Measurements from ENCODE around the gene LRRC41.
"Not testable (repeated sequence)": the region's sequence is repeated elsewhere in the genome, so short reads cannot be mapped to it uniquely, and the experiment has no call there.

LRRC41 gene, protein sequence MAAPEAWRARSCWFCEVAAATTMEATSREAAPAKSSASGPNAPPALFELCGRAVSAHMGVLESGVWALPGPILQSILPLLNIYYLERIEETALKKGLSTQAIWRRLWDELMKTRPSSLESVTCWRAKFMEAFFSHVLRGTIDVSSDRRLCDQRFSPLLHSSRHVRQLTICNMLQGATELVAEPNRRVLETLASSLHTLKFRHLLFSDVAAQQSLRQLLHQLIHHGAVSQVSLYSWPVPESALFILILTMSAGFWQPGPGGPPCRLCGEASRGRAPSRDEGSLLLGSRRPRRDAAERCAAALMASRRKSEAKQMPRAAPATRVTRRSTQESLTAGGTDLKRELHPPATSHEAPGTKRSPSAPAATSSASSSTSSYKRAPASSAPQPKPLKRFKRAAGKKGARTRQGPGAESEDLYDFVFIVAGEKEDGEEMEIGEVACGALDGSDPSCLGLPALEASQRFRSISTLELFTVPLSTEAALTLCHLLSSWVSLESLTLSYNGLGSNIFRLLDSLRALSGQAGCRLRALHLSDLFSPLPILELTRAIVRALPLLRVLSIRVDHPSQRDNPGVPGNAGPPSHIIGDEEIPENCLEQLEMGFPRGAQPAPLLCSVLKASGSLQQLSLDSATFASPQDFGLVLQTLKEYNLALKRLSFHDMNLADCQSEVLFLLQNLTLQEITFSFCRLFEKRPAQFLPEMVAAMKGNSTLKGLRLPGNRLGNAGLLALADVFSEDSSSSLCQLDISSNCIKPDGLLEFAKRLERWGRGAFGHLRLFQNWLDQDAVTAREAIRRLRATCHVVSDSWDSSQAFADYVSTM

DNA sequence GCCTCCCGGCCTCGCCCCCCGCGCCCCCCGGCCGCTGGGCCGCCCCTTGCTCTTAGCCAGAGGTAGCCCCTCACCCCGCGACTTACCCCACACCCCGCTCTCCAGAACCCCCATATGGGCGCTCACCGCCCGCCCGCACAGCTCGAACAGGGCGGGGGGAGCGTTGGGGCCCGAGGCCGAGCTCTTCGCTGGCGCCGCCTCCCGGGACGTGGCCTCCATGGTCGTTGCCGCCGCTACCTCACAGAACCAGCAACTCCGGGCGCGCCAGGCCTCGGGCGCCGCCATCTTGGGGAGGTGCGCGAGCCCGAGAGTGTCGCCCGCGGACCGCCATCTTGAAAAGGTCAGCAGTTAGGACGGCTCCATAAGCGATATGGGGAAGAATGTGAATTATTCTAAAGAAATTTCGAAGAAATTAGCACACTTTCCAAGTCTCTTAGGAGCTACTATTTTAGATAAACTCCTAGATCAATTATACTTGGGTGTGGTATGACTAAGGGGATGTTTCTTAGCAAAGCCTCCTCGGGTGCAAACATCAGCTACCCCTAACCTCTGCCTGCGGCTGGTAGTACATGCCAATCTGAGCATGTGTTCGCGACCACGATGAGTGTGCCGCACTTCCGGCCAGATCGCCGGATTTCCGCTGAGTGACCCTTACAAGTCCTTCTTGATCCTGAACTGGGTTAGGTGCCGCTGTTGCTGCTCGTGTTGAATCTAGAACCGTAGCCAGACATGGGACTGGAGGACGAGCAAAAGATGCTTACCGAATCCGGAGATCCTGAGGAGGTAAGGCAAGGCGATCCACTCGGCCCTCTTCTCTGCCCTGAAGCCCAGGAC lies at the start of gene LRRC41, which contains the start of gene UQCRH:
Gene LRRC41, minus strand, starts transcription at position 579 of the 834 bp plus-strand sequence. Its CDS starts 294 bp downstream, at position 285.
Gene UQCRH, plus strand, starts transcription at position 661 of the 834 bp plus-strand sequence. Its CDS starts 69 bp downstream, at position 730.
- peak; percentile 84 to 91 (median 88) for DNase-seq (ENCODE audit: low read depth in 3 of 3, low spot score in 1 of 3)

DNA sequence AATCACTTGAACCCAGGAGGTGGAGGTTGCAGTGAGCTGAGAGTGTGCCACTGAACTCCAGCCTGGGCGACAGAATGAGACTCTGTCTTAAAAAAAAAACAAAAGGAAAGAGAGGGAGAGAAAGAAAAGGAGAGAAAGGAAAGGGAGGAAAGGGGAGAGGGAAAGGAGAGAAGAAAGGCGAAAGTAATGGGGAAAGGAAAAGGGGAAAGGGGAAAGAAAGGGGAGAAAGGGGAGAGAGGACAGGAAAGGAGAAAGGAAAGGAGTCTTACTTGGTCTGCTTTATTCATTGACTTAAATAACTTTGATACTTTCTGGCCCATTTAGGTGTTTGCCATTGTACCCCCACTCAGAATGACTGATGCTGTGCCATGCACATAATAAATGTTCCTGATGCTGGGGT lies 48.9 kb upstream of the LRRC41 start:
- no peak for DNase-seq (ENCODE audit: low read depth in 3 of 3, low spot score in 1 of 3)

DNA sequence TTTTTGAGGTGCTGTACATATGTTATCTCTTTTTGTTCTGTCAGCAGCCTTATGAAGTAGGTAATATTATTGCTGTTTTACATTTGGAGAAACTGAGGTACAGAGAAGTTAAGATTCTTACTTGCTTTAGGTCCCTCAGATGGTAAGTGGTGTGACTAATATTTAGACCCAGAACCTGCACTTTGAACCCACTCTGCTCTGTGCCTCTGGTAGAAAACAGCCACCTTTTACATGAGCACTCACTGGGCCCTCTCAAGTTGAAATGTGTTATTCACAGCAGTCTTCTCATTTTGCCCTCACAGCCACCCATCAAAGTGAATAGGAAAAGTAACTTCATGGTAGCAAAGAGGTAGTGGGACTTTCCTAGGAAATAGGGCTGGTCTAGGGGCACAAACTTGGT lies 41.9 kb upstream of the LRRC41 start:
- DNase-seq (ENCODE audit: low read depth in 3 of 3, low spot score in 1 of 3): no peak

DNA sequence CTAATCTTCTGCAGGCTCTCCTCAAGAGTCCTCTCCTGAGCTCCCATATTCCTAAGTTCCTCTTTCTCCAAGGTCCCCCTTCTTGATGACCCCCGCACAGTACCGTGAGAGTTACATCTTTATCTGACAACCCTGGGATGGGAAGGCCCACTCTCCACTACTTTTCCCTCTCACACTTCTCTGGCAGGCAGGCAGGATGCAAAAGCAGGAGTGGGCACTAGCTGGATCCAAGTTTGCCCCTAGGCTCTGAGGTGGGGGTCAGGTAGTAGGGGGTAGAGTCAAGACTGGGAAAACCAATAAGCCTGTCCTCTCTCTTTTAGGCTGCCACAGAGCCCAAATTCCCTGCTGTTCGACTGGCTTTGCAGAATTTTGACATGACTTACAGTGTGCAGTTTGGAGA lies 41.1 kb upstream of the LRRC41 start:
- DNase-seq (ENCODE audit: low read depth in 3 of 3, low spot score in 1 of 3): no peak

DNA sequence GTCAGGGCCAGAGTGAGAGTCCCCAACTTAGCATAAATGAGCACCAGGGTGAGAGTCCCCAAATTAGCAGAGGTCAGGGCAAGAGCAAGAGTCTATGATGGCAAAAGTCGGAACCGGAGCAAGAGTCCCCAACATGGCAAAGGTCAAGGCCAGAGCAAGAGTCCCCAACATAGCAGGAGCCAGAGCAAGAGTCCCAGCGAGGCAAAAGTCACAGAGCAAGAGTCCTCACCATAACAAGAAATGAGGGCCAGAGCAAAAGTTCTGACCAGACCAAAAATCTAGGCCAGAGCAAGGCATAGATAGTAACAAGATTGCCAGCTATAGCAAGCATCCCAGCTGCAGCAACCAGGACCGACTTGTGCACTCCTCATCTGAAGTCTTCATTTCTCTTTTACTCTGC lies 40.3 kb upstream of the LRRC41 start:
- no peak for DNase-seq (ENCODE audit: low read depth in 3 of 3, low spot score in 1 of 3)

DNA sequence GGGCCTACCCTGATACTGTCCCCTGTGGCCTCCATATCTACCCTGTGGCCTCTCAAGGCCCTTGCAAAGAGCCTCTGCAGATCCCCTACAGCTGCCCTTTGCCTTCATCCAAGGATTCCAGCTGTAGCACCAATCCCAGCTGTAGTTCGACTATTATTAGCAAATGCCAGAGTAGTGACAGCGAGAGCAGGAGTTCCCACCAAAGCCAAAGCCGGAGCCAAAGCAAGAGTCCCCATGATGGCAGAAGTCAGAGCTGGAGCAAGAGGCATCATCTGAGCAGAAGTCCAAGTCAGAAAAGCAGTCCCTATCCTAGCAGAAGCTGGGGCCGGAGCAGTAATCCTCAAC lies 39.9 kb upstream of the LRRC41 start:
- no peak for DNase-seq (ENCODE audit: low read depth in 3 of 3, low spot score in 1 of 3)

DNA sequence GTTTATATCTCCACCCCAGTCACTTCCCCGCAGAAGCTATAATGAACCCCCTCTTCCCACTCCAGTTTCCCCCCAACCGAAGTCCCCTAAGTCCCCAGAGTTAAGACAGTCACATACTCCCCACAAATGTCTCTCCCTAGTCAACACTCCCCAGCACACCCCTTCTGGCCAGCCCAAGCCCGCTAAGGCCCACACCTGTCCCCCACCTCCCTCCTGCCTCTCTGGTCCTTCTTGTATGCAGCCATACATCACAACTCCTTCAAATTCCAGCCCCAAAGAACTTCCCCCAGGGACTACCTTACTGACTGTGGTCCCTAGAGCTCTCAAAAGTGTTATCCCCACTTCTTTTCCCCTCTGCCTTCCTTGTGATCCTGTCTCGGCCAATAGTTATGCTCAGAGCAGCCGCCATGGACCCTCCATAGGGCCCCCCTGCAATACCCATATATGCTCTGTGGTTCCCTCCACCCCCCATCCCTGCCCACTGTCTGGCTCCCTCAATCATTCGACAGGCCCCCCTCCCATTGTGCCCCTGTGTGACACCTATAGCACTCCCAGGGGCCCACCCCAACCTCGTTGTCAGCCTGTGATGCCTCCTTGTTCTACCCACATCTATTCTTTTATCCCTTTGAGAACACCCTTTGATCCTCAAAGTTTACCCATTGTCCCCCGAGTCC lies 39.4 kb upstream of the LRRC41 start:
- no peak for DNase-seq (ENCODE audit: low read depth in 3 of 3, low spot score in 1 of 3)

DNA sequence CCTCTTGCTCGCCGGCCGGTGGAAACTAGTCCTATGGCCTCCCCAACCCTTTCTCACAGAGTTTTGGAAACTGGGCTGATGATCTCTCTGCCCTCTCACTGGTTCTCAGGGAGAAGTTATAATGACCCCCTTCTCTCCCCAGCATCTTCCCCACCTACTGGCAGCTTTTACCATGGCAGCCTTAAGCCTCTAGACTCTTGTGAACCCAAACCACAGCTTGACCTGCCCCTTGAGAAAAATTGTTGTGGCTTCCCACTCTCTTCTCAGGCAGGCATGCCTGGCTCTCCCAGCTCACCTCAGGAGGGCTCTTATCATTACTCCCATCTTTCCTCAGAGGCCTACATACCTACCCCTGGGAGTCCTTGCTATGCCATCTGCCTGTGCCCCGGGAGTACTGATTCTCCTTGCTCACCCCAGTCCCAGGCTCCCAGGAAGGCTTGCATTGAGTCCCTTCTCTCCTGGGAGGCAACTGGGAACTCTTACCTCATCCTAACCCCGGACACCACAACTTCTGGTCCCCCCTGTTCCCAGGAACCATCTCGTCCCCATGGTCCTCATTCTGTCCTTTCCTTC lies 38.8 kb upstream of the LRRC41 start:
- DNase-seq (ENCODE audit: low read depth in 3 of 3, low spot score in 1 of 3): no peak

DNA sequence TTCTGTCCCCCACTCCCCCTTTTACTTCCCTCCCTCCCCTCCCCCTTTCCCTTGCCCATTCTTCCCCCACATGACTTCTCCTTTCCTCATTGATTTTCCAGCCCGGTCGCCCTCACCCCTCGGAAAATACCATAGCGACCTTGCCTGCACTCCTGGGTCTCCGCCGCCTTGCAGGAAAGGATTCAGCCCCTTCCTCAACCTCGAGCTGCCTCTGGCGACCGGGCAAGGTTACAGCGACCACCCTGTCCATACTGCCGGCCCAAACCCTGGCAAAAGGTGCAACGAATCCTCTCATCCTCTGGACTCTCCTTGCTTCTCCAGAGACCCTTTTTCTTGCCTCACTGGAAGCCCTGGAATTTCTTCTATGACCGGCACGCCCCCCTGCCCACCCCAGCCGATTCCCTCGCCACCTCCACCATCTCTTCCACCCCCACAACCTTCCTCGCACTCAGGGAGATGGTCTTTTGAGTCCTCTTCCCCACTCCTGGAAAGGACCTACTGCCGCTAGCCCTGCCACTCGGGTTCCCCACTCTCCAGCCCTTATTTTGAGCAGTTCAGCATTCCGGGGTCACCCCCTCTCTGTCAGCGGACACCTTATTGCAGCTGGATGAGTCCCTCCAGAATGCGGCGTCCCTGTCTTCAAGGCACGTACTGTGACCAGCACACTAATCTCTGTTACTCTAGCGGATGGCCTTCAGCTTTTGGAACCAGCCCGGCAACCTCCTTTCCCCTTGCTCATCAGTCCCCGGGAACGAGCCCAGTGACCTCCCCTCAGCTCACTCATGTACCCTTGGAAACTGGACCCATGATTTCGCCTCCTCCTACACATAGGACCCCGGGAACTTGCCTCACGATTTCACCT lies 38.0 kb upstream of the LRRC41 start:
- DNase-seq (ENCODE audit: low read depth in 3 of 3, low spot score in 1 of 3): no peak

DNA sequence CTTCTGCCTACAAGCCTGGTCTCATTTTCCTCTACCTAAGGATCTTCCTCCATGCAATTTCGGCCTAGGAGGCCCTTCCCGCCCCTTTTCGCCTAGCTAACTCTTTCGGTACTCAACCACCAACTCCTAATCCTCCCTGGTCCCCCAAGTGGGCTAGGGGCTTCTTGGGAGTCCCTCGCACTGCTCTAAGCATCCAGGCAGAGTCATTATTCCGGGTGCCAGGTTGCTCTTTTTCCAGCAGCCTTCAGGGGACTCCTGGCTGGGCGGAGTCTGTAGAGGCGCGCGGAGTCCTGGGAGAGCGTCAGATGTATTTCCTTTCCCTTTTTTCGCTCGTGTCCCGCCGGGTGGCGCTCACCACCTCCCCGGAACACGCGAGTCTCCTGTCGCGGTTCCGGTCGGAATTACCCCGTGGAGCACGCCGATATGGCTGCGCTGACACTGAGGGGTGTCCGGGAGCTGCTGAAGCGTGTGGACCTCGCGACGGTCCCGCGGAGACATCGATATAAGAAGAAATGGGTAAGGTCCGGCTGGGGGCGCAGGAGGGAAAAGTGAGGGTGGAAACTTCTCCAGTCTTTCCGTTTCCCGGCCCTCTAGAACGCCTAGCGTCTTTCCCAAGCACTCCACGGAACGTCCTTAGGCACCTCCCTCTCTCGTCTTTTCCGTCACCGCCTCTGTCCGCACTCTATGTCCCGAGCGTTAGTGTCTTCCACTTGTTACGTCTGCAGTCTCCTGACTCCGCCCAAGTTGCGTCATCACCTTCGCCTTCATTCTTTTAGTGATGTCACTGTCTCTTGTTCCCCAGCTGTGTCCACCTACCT lies 37.2 kb upstream of the LRRC41 start, which contains the start of gene NSUN4:
Gene NSUN4, plus strand, starts transcription at position 404 of the 818 bp plus-strand sequence. Its CDS starts 20 bp downstream, at position 424.
- DNase-seq (ENCODE audit: low read depth in 3 of 3, low spot score in 1 of 3): peak; percentile 57 to 74 (median 66)

DNA sequence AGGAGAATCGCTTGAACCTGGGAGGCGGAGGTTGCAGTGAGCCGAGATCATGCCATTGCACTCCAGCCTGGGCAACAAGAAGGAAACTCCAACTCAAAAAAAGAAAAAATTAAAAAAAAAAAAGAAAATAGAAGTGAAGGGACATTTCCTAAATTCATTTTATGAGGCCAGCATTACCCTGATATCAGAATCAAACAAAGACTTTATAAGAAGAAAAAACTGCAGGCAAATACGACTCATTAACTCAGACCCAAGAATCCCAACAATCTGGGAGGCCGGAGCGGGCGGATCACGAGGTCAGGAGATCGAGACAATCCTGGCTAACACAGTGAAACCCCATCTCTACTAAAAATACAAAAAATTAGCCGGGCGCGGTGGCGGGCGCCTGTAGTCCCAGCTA lies 34.0 kb upstream of the LRRC41 start:
- not testable (repeated sequence) for DNase-seq (ENCODE audit: low read depth in 3 of 3, low spot score in 1 of 3)

DNA sequence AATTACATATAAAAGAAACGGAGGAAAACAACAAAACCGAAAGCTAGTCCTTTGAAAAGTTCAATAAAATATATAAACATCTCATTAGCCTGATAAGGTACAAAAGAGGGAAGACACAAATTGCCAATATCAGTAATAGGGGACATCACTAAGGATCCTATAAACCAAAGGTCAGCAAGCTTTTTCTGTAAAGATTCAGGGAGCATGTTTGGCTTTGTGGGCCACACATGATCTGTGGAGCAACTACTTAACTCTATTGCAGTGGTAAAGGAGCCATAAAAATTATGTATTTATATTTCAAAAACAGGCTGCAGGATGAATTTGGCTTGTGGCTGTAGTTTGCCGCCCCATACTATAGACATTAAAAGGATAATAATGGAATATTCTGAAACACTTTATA lies 31.7 kb upstream of the LRRC41 start:
- no peak for DNase-seq (ENCODE audit: low read depth in 3 of 3, low spot score in 1 of 3)

DNA sequence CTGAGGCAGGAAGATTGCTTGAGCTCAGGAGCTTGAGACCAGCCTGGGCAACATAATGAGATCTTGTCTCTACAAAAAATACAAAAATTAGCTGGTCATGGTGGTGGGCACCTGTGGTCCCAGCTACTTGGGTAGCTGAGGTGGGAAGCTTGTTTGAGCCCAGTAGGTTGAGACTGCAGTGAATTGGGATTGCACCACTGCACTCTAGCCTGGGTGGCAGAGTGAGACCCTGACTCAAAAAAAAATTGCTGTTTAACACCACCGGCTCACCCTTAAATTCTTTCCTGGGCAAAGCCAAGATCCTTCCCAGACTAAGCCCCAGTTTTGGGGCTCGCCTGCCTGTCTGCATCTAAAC lies 30.6 kb upstream of the LRRC41 start:
- no peak for DNase-seq (ENCODE audit: low read depth in 3 of 3, low spot score in 1 of 3)

DNA sequence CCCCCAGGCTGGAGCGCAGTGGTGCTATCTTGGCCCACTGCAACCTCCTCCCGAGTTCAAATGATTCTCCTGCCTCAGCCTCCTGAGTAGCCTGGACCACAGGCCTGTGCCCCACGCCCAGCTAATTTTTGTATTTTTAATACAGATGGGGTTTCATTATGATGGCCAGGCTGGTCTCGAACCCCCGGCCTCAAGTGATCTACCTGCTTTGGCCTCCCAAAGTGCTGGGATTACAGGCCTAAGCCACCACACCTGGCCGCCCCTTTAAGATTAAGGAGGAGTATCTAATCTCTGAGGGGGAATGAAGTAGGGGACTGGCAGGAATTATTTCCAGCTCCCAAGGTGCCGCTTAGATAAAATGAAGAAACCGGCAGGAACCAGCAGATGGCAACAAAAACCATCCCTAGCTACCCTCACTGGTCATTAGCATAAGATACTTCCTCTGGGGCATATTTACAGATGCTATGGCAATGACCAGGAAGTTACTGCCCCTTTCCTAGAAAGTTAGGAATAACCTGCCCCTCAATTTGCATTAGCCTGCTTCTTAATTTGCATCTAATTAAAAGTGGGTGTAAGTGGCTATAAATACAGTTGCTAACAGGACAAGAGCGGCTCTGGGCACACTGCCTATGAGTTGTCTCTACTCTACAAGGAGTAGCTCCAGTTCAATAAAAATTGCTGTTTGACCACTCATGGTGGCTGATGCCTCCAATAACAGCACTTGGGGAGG lies 30.0 kb upstream of the LRRC41 start:
- no peak for DNase-seq (ENCODE audit: low read depth in 3 of 3, low spot score in 1 of 3)

DNA sequence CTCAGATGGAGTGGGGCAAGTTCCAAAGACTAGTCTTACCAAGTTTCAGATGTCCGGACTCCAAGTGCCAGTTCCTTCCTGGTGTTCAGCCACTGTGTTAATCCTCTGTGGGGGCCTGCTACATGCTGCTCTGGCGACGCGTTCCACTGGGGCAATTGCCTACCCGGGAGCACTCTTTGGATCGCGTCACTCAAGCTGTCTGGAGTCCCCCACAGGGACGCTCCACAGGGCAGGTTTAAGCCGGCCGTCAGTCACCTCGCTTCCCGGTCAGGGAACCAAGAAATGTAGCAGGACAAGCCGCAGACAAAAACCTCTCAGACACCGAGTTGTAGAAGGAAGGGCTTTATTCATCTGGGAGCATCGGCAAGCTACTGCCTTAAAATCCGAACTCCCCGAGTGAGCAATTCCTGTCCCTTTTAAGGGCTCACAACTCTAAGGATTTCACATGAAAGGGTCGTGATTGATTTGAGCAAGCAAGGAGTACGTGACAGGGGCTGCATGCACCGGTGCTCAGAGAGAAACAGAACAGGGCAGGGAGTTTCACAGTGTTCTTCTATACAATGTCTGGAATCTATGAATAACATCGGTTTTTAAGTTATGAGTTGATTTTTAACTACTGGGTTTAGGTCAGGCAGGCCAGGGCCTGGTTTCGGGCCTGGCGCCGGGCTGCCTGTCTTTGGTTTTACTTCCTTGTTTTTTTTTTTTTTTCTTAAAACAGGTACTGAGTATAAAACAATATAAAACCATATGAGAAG lies 28.5 kb upstream of the LRRC41 start:
- DNase-seq (ENCODE audit: low read depth in 3 of 3, low spot score in 1 of 3): not testable (repeated sequence)

DNA sequence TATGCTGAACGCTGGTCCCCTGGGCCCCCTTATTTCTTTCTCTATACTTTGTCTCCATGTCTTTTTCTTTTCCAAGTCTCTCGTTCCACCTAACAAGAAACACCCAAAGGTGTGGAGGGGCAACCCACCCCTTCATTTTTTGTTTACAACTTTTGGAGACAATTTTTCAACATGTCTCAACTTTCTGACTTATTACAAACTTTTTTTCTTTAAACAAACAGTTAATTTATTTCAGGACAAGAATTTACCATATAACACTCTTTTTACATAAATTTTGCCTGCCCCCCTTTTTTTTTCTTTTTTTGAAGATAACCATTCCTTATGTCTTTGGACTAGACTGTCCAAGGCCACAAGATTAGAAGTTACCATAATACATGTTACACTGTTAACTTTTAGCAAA lies 27.0 kb upstream of the LRRC41 start:
- DNase-seq (ENCODE audit: low read depth in 3 of 3, low spot score in 1 of 3): not testable (repeated sequence)

DNA sequence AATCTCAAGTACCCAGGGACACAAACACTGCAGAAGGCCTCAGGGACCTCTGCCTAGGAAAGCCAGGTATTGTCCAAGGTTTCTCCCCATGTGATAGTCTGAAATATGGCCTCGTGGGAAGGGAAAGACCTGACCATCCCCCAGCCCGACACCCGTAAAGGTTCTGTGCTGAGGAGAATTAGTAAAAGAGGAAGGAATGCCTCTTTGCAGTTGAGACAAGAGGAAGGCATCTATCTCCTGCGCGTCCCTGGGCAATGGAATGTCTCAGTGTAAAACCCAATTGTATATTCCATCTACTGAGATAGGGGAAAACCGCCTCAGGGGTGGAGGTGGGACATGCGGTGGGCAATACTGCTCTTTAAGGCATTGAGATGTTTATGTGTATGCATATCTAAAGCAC lies 26.4 kb upstream of the LRRC41 start:
- DNase-seq (ENCODE audit: low read depth in 3 of 3, low spot score in 1 of 3): not testable (repeated sequence)
